Activated T-helper 1 cell treated with Interleukin-2 at 50 U/mL for 16 hours (primary cell): ENCODE results near the gene SLC1A7.

ENCODE experiments used
- DNase-seq: peaks from one replicate; pipeline ENCODE4 v3.0.0-alpha.2; 2020; ENCODE audit warnings: low read depth

SLC1A7 gene

GRCh38 chr1:53115403-53116306 lies 26.8 kb downstream of the SLC1A7 start:
- no peak for DNase-seq

GRCh38 chr1:53114581-53115400 lies 27.6 kb downstream of the SLC1A7 start:
- DNase-seq, result no peak

GRCh38 chr1:53114090-53114489 lies 28.3 kb downstream of the SLC1A7 start:
- no peak for DNase-seq

- no peak for DNase-seq
Observed at GRCh38 chr1:53112861-53113260, 29.6 kb downstream of the SLC1A7 start.

GRCh38 chr1:53112271-53112774 lies 30.1 kb downstream of the SLC1A7 start:
- no peak for DNase-seq

GRCh38 chr1:53111693-53112092 lies 30.7 kb downstream of the SLC1A7 start:
- DNase-seq, result no peak

- no peak for DNase-seq
Observed at GRCh38 chr1:53111073-53111556, 31.3 kb downstream of the SLC1A7 start.

GRCh38 chr1:53110370-53111072 lies 31.9 kb downstream of the SLC1A7 start:
- no peak for DNase-seq

GRCh38 chr1:53108646-53109580 lies 33.5 kb downstream of the SLC1A7 start:
- no peak for DNase-seq

GRCh38 chr1:53107570-53108322 lies 34.7 kb downstream of the SLC1A7 start:
- DNase-seq, result no peak

- DNase-seq, result no peak
Observed at GRCh38 chr1:53107090-53107489, 35.3 kb downstream of the SLC1A7 start.

- no peak for DNase-seq
Observed at GRCh38 chr1:53104289-53104913, 38.0 kb downstream of the SLC1A7 start.

- no peak for DNase-seq
Observed at GRCh38 chr1:53094533-53094919, 47.9 kb downstream of the SLC1A7 start.

GRCh38 chr1:53093778-53094532 lies 48.5 kb downstream of the SLC1A7 start:
- no peak for DNase-seq

GRCh38 chr1:53093451-53093754 lies 49.0 kb downstream of the SLC1A7 start:
- DNase-seq, result no peak

GRCh38 chr1:53092659-53093450 lies 49.6 kb downstream of the SLC1A7 start:
- DNase-seq, result no peak

GRCh38 chr1:53091841-53092645 lies 50.4 kb downstream of the SLC1A7 start:
- DNase-seq, result no peak
